Colonic mucosa (tissue), 4 donors: ENCODE data around the gene PPARG. TPM values are rescaled to one million over a fixed set of nuclear protein-coding genes. Genes with fewer than 3 reads are reported as not detected.

Experiments used
- DNase-seq: peaks from one replicate; pipeline ENCODE4 v3.0.0-alpha.2; 2020
- H3K27ac ChIP-seq: fragments of 200-600 bp; one replicate; pipeline ENCODE4 v1.8.0; 2021
- H3K27me3 ChIP-seq: fragments of 200-600 bp; one replicate; pipeline ENCODE4 v1.8.0; 2021
- H3K36me3 ChIP-seq: fragments of 200-600 bp; one replicate; pipeline ENCODE4 v1.8.0; 2021
- H3K4me1 ChIP-seq: fragments of 200-600 bp; one replicate; pipeline ENCODE4 v1.8.0; 2021; ENCODE audit warnings: mild to moderate bottlenecking
- H3K4me3 ChIP-seq: fragments of 200-600 bp; one replicate; pipeline ENCODE4 v1.8.0; 2021
- H3K9ac ChIP-seq, 2 donors: one replicate each; pipeline ENCODE4 v1.7.0; 2013; ENCODE audit warnings: control low read depth in 2 of 2, low read depth in 2 of 2, low read length in 2 of 2
- H3K9me3 ChIP-seq: fragments of 200-600 bp; one replicate; pipeline ENCODE4 v1.8.0; 2021
- CTCF ChIP-seq: fragments of 200-600 bp; IDR thresholded peaks from one replicate; pipeline ENCODE4 v1.8.0; 2022; ENCODE audit warnings: antibody characterized with exemption, mild to moderate bottlenecking
- intact Hi-C: fragments of 100-400 bp; cut with DNase I; formaldehyde crosslinking; loops from one replicate; pipeline ENCODE4 v1.14.1; 2022
- total RNA-seq, 2 donors: library from RNA; stranded (reverse); fragmentation: NEBNext Ultra II Directional in 1 of 2; extraction: Animal tissue kit (Norgen Biotek cat#: 25700) in 1 of 2; gene quantifications; one replicate each; pipeline ENCODE4 v1.2.1, GENCODE V29; 2021
- donor health status: healthy.
- donor health status: DM: no; HTN: no; CAD: no.
- donor health status: DM: no; HTN: no; CAD: no.

The PPARG gene
- total RNA-seq, 2 donors from 2014 or later: 85.2 to 169 TPM

GRCh38 chr3:12458901-12459300, 170.0 kb downstream of the PPARG start:
- H3K36me3 ChIP-seq: no peaks in the 10 kb centered on the region
- peak overlapping the region in 1 of 2 donors; percentile 35 for H3K9ac ChIP-seq
- H3K9me3 ChIP-seq: no peaks in the 10 kb centered on the region
- DNase-seq: no peak
- intact Hi-C loops: no loop called here
- TF ChIP-seq CTCF: no peak
- H3K27ac ChIP-seq: no peak overlapping the region
- H3K27me3 ChIP-seq: no peaks in the 10 kb centered on the region
- peaks cover 14% of the 10 kb centered on the region for H3K4me1 ChIP-seq
- no peak overlapping the region for H3K4me3 ChIP-seq

GRCh38 chr3:12460127-12460526, 171.3 kb downstream of the PPARG start:
- peaks cover 14% of the 10 kb centered on the region for H3K4me1 ChIP-seq
- H3K27ac ChIP-seq: peak overlapping the region; percentile 61
- no peak overlapping the region for H3K4me3 ChIP-seq
- TF ChIP-seq CTCF: no peak
- H3K9me3 ChIP-seq: no peaks in the 10 kb centered on the region
- DNase-seq: peak; percentile 70
- H3K9ac ChIP-seq: peak overlapping the region in 1 of 2 donors; percentile 22
- intact Hi-C loops: loop anchor here (10.0 kb wide), 1 partner anchor 155 kb away; no protein-coding TSS in a partner anchor
- H3K27me3 ChIP-seq: no peaks in the 10 kb centered on the region
- H3K36me3 ChIP-seq: no peaks in the 10 kb centered on the region

- Histone ChIP-seq H3K27ac (peak overlapping the region; percentile 61), H3K36me3 (no peaks in the 10 kb centered on the region), H3K4me1 (peaks cover 14% of the 10 kb centered on the region), H3K9ac (peak overlapping the region in 1 of 2 donors; percentile 22), H3K4me3 (no peak overlapping the region), H3K27me3 (no peaks in the 10 kb centered on the region), H3K9me3 (no peaks in the 10 kb centered on the region)
- TF ChIP-seq CTCF: no peak
- no peak for DNase-seq
- intact Hi-C loops: loop anchor here (10.0 kb wide), 1 partner anchor 156 kb away; no protein-coding TSS in a partner anchor
Measured at GRCh38 chr3:12461097-12461649, 172.3 kb downstream of the PPARG start.

- no peaks in the 10 kb centered on the region for H3K9me3 ChIP-seq
- peak; percentile 59 for DNase-seq
- H3K36me3 ChIP-seq: no peaks in the 10 kb centered on the region
- H3K27me3 ChIP-seq: no peaks in the 10 kb centered on the region
- peaks cover 14% of the 10 kb centered on the region for H3K4me1 ChIP-seq
- intact Hi-C loops: loop anchor here (10.0 kb wide), 1 partner anchor 158 kb away; no protein-coding TSS in a partner anchor
- peak overlapping the region; percentile 58 for H3K27ac ChIP-seq
- H3K9ac ChIP-seq: peak overlapping the region; percentile 24 to 55
- no peak overlapping the region for H3K4me3 ChIP-seq
- no peak for TF ChIP-seq CTCF
Measured at GRCh38 chr3:12462159-12462947, 173.5 kb downstream of the PPARG start.

GRCh38 chr3:12463686-12464085, 174.8 kb downstream of the PPARG start:
- no peak overlapping the region for H3K9ac ChIP-seq

More at GRCh38 chr3:12463686-12464085, 174.8 kb downstream of the PPARG start:
- no peak for TF ChIP-seq CTCF
- no peaks in the 10 kb centered on the region for H3K36me3 ChIP-seq
- intact Hi-C loops: loop anchor here (10.0 kb wide), 1 partner anchor 159 kb away; no protein-coding TSS in a partner anchor
- H3K4me1 ChIP-seq: peaks cover 13% of the 10 kb centered on the region
- no peaks in the 10 kb centered on the region for H3K27me3 ChIP-seq
- DNase-seq: no peak
- no peaks in the 10 kb centered on the region for H3K9me3 ChIP-seq
- no peak overlapping the region for H3K27ac ChIP-seq
- H3K4me3 ChIP-seq: no peak overlapping the region
